GM03348 (cell line): ENCODE results near the gene ABHD2.
"Not testable (repeated sequence)": the region's sequence is repeated elsewhere in the genome, so short reads cannot be mapped to it uniquely, and the experiment has no call there.

Source experiments
- DNase-seq: peaks from one replicate; pipeline ENCODE4 v3.0.0; 2012; ENCODE audit warnings: low spot score

ABHD2 gene

DNA sequence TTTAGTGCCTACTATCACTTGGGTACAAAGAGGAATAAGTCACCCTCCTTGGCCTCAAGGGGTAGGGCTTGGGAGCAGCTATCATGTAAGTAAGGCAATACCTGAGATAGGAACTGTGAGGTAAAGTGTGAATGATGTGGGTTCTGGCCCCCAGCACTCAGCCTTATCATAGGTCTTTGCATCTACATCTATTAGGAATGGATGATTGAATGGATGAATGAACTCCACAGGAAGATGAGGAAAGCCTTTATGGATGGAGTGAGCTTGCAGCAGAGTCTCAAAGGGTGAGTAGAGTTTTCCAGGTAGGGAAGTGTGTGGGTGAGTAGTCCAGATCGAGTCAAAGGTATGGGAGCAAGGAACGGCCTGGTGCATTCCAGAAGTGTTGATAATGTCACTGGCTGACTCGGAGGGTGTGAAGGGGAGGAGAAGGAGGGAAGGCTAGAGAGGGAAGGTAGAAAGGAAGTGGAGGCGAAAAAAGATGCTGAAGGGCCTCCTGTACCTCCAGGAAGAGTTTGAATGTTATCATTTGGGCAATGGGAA is 13.1 kb upstream of the ABHD2 start:
- DNase-seq = no peak

DNA sequence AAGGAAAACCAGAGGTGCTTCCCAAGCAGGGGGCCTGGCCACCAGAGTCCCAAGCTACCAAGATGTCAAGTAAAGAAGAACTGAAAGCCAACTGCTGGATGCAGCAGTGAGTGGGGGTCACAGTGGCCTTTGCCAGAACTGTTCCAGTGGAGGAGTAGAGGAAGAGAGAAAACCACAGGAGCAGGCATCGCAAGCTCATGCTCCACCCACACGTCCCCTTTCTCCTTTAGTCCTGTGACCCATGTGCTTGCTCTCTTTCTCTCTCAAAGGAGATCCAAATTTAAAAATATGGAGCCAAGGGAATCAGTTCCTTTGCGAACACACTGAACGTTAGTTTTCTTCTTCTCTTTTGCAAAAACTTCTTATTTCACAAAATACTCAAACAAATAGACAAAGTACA is 12.4 kb upstream of the ABHD2 start:
- DNase-seq = no peak

DNA sequence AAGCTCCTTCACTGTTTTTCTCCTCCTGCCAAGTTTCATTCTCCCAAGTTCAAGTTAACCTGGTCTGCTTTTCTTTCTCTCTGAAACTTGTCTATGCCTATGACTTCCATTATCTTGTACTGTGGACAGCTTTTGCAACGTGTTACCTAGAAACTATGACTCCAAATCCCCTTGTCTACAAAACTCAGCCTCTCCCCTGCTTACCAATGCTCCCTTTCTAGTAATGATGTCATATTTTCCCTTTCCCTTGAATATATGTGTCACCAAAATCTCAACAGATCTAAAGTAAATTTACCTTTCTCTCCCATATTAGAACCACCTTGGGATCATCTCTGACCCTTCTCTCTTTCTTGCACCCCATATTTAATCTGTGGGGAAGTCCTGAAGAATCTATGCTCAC is 10.5 kb upstream of the ABHD2 start:
- no peak for DNase-seq

DNA sequence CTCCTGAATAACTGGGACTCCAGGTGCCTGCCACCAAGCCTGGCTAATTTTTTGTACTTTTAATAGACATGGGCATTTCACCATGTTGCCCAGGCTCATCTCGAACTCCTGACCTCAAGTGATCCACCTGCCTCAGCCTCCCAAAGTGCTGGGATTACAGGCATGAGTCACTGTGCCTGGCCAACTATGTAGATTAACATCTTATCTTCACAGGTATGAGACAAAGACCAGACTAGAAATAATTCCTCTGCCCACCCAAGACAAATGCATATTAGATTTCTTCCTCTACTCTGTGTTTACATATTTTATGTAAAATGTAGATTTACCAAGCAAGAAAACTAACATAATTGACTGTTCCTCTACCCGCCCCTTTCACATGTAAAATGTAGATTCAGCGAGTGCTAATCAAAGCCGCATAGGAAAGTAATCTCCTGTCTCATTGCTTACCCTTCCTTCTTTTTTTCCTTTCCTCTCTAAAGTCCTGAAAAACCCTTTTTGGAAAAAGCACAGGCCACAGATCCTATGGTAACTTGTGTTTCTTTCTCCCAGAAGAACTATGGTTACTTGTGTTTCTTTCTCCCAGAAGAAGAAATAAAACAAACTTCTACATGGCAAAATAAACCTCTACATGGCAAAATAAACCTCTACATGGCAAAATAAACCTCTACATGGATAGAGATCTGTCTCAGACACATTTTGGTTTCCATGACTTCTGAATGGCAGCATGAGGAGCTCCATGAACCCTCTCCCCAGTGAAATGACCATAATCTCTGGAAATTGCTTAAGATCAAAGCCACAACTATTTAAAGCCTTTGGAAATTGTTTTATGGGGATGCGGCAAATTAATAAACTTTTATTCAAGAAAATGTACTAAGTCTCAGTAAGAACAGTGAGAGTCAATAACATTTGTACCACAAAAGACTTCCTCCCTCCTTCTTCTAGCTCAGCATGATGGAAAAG is 9.1 kb upstream of the ABHD2 start:
- no peak for DNase-seq

DNA sequence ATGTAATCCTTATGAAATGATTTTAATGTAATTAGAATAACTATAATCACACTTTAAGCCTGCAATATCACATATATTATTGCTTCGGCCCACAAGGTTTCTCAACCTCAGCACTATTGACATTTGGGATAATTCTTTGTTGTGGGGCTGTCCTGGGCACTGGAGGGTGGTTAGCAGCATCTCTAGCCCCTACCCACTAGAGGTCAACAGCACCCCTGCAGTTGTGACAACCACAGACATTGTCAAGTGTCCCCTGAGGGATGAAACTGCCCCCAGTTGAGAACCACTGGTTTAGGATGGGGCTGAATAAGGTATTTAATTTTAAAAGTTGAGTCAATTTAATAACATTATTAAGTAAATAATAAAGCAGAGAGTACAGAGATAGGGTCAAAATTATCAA is 6.4 kb upstream of the ABHD2 start:
- no peak for DNase-seq

DNA sequence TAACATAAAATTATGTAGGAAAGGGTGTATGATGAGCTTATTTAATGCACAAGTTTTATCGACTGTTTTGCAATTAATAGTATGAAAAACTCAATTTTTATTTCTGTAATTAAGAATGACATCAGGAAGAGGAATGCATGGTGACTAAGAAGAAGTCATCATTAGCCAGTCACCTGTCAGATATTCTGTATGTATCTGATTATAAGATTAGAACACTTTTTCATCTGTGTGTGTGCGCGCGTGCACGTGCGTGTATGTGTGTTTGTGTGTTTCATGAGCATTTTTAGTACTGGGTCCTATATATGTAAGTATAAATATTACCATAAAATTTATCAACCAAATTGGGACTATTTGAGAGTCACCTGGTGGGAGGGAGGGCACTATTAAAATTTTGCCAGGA is 5.0 kb upstream of the ABHD2 start:
- DNase-seq = no peak

DNA sequence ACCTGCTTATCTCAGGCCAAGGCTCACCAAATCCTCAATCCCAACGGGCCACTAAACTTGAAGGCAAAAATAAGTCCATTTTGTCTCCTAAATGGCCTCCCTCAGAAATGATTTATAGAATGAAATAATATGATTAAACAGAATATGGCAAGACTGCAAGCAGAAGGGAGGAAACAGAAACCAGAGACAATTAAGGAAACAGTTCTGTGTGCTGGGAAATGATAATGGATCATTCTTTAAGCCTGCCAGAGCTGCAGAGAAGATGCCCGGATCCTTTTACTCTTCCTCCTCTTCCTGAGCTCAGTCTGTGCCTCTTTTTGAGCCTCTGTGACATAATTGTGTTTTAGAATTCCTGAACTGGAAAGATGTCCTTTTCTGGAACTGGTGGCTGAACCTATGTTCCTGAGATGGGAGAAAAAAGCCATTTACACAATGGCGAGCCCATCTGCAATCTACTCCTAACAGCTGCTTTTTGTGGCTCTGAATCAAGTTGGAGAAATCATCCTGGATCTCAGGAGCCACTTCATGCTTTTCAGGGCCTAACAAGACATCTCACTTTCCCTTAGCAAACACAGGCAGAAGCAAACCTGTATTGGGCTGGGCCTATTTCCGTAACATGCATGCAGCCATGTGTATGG is 2.8 kb upstream of the ABHD2 start:
- no peak for DNase-seq

DNA sequence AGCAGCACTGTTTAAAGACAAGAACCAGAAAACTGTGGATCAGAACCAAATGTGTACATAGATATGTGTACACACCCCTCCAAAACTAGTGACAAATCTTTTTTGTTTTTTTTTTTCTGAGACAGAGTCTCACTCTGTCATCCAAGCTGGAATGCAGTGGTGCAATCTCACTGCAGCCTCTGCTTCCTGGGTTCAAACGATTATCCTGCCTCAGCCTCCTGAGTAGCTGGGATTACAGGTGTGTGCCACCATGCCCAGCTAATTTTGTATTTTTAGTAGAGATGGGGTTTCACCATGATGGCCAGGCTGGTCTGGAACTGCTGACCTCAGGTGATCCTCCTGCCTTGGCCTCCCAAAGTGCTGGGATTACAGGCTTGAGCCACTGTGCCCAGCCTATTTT is 2.3 kb upstream of the ABHD2 start:
- not testable (repeated sequence) for DNase-seq

DNA sequence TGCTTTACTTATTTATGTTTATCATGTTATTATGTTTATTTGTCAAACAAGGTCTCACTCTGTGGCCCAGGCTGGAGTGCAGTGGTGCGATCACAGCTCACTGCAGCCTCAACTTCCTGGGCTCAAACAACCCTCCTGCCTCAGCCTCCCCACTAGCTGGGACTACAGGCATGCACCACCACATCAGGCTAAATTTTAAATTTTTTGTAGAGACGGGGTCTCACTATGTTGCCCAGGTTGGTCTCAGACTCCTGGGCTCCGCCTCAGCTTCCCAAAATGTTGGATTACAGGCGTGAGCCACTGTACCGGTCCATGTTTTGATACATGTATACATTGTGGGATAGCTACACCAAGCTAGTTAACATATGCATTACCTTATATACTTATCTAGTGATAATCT is 1.9 kb upstream of the ABHD2 start:
- not testable (repeated sequence) for DNase-seq

DNA sequence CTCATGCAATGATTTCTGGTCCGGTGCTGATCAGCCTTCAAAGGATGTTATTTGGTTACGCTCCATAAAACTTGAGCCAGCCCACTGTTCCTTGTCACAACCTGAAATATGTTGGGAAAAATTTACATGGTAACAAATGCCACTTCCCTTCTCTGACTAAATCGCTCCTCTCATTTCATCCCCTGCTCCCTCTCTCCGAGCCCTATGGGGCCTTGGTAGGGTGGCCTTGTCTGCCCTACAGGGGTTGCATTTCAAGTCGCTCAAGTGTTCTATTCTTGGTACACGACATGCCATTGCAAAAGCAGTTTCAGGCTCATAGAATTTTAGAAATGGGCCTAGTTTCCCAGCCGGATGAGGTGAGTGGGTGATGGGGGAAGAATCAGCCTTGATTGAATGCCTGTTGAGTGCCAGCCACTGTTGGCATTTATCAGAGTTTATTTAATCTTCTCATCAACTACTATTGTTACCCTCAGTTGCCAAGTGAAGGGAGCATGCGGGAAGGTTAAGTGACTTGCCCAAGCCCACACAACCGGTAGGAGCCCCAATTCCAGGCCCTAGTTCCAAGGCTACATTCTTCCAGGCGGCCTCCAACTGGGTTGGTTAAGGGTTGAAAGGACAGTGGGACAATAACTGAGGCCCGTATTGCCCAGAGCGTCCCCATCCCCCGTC is 961 bp upstream of the ABHD2 start:
- DNase-seq = no peak

DNA sequence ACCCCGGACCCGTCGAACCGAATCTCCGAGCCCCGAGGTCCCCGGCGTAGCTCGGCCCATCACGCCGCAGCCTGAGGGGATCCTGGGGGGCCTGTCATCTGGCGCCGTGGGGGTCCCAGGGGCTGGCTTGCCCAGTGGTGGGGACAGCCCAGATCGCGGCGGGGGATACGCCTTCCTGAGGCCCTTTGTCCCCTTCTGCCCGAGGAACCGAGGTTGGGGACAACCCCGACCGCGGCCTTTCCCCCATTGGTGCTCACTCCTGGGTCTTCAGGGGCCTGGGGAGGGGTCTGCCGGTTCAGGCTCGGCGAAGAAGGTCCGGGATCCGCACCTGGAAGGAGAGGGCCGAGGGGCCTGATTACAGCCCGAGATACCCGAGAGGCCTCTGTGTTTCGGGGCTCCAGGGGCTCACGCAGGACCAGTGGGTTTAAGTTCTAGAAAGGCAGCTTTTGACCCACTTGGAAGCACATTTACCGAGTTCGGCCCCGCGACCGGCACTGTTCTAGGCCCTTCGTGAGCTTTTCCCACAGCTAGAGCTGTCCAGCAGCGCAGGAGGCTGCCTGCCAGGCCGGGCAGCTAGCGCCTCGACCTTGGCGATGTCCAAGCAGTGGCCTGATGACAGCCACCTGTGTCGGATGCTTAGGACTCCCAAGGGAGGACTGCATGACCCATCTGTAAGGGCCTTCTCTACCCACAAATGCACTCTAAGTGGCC is 504 bp downstream of the ABHD2 start:
- no peak for DNase-seq

DNA sequence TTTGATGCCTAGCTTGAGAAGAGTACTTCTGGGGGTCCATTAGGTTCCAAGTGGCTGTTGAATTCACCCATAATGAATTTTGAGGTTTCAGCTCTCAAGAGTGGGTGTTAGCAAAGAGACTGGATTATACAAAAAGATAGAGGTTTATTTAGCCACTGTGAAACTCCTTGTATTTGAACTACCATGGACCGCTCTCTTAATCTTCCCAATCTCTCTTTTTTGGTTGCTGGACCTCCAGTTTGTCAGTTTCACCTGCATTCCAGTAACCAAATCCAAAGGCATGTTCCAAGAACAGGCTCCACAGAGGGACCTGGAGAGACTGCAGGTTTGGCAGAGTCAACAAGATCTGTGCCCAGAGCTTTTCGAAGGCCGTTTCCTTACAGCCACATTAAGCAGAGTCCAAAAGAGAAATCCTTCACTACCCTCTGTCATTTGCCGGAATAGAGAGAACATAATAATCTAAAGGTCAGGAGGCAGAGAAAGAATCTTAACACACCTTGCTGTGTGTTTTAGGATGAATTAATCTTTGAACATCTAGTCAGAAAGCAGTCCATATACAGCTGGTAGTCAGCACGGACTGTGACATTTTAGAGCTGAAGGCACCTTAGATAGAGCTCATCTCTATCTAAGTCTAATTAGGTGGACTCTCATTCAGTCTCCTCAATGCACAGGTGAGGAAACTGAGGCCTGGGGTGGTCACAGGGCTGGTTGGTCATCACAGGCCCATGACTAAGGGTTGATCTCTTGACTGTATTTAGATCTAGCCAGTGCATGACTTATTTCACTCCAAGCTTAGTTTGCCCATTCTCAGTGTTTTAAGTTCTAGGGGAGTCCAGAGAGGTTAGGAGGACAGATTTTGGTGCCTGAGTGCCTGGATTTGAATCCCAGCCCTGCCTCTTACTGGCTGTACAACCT is 1.3 kb downstream of the ABHD2 start:
- no peak for DNase-seq

DNA sequence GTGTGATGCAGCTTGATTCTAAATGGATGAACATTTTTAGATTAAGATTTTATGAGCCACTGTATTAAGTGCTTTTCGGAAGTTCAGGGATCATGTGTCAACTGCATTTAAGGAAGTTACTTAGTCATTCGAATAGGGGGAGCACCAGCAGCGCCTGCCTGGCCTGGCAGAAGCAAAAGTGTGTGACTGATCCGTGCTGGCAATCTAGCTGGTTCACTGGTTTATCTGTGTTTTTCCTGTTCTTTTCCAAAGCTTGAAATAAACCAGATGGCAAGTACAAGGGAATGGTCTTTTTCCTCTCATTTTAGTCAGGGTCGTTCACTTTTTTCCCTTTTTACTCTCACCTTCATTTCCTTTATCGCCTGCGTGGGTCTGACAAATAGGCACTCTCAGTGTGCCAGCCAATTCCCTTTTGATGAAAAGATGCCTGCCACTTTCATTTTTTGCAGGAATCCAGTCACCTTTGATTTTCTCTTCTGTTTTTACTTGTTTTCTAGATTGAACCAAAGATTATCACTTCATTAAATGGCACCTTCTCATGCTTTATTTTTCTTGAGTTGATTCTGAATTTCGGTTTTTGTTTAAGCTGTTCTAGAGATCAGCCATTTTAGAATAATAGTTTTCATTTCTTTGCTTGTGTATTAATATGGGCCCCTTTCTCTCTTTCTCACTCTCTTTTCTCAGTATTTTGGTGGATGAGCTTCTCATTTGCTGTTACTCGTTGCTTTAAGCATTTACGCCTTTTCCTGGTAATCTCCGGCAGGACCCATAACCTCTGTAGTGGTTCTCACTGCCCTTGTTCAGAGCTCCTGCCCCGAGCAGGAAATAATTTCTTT is 2.8 kb downstream of the ABHD2 start:
- peak; percentile 66 for DNase-seq

DNA sequence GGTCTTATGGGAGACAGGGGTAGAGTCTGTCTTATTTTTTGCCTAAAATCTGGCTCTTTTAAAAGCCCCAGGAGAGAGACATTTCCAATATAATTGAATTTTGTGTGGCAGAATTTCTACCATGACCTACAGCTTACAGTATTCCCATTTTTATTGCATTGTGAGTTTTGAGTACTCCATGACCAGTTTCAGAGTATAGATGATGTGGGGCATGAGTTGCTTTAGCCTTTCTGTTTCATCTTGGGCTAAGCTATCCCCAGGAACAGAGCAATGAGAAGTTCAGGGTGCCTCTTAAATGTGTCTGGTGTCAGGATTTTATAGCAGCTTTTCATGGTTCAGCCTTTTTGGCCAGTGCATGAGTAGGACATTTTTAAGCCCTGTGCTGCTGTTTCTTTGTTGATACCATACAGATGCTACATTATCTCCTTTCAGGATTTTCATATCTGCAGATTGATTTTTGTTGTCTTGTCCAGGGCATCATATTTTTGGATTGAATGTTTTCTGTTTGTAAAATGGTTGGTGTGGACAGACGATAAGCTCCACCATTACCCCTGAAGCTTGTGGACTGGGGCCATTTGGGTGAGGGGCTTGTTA is 3.5 kb downstream of the ABHD2 start:
- DNase-seq = no peak

DNA sequence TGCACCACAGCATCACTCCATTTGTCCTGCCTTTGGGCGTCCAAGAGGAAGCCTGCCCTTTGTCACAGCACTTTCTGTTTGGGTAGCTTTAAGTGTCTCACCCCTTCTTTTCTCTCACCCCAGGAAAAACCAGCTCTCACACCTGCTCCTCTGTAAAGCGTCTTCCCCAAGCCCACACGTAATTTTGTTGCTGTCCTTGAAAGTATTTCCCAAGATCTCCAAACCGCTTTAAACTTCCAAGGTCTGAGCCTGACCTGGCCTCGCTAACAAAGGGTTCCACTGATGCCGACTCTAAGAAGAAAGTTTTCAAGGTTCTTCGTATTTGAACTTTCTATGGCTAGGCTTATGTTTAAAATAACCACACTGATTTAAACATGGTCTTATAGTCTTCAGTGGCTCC is 5.3 kb downstream of the ABHD2 start:
- DNase-seq = no peak

DNA sequence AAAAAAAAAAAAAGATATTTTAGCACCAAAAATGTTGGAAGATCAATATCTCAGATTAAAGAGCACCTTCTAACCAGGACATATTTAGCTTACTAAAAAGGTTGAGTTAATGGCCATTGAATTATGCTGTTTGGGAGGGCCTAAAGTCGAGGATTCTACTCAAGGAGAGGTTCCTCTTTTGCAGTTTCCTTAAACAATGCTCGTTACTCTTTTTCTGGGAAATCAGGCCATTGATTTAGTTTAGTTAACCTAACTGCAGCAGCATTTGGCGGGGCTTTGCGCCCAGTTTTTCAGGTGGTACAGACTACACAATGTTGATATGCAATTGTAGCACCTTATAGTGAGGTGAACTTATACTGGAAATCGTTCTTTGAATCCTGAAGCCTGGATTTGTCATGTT is 6.8 kb downstream of the ABHD2 start:
- no peak for DNase-seq

DNA sequence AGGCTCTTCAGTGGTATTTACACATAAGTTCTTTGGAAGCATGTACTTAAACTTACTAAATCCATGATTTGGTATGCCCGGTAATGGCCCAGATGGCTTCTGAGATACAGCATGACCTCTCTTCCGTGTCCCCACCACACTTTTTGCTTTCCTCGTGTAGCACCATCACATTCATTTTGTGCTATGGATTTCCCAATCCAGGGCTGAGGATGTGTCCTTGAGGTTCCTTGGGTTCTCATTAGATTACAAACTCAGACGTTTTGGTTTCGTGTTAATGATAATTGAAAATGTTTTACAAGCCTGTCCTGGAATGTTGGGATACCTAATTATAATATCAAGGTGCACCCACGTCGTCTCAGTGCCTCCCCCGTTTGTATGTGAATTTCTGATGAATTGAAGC is 7.3 kb downstream of the ABHD2 start:
- no peak for DNase-seq

DNA sequence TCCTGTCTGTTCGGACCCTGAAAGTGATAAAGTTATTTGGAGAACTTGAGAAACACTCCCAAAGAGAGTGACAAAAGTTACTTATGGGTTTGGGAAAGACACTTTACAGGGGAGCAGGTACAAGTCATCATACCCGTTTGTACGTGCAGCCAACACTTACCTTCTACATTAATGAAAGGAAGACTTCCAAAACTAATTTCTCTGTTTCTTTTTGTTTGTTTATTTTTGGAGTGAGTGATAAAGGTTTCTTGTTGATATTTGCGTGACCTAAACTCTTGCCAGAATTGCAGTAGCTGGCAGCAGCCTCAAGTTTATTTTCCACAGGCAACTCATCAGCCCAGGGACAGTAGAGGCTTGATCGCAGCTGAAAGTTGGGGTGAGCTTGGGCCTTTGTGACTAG is 8.4 kb downstream of the ABHD2 start:
- no peak for DNase-seq

DNA sequence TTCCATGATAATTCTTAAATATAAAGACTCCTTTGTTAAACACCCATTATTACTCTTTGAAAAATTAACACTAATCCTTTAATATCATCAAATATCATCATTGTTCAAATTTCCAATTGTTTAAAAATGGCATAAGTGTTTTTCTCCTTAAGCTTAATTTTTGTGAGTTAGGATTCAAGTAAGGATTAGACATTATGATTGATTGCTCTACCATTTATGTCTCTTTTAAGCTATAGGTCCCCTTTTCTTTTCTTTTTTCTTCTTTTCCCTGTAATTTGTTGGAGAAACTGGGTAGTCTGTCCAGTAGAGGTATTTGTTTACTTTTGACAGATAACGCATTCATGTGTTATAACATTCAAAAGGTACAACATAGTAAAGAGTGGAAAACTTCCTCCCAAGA is 9.1 kb downstream of the ABHD2 start:
- no peak for DNase-seq

DNA sequence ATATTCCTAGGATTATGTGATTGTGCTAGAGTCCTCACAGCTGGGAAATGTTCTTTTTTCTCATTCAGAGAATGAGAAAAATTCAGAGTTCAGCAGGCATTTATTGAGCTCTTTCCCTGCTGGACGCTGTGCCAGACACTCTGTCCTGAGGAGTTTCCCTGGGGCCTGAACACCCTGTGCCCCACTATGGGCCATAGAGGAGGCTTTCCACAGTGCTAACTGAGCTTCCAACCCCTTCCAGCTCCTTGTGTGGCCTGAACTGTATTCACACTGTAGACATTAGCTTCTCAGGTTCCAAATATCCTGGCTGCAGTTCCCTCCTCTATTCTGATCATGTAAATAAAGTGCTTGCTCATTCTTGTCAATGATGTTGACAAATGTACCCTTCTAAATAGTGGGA is 10.0 kb downstream of the ABHD2 start:
- no peak for DNase-seq
